Keratinocyte (primary cell): ENCODE measurements around the gene WFIKKN1. TPM values are rescaled to one million over a fixed set of nuclear protein-coding genes. Genes with fewer than 3 reads are reported as not detected.
A peak's percentile ranks its signal among the peaks of the same experiment; 100 is the strongest.

ENCODE experiments used
- DNase-seq: peaks from one replicate; pipeline ENCODE4 v3.0.0-alpha.2; 2011; ENCODE audit warnings: low read depth, missing footprints, low spot score
- FAIRE-seq: peaks from 2 replicates; lab custom pipeline; 2011; peaks lifted over from hg19 to GRCh38; lab: Jason Lieb, UNC
- H2AFZ ChIP-seq: 2 replicates; pipeline ENCODE4 v1.6.0; 2012; ENCODE audit warnings: low read length, control low read depth, inconsistent platforms; ENCODE audit not compliant: control insufficient read depth
- H3K27ac ChIP-seq: 2 replicates; pipeline ENCODE4 v1.5.1; 2011; ENCODE audit warnings: low read length; ENCODE audit not compliant: control insufficient read depth, insufficient read depth
- H3K27me3 ChIP-seq: 3 replicates; pipeline ENCODE4 v1.6.0; 2011; ENCODE audit warnings: low read length; ENCODE audit not compliant: control insufficient read depth, insufficient read depth; ENCODE audit errors: extremely low read depth
- H3K36me3 ChIP-seq, 2 experiments: 2 replicates in 1 of 2; 3 replicates in 1 of 2; pipeline ENCODE4 v1.5.1; 2011; ENCODE audit warnings: low read length in 2 of 2, mild to moderate bottlenecking in 1 of 2; ENCODE audit not compliant: control insufficient read depth in 2 of 2, insufficient read depth in 2 of 2; ENCODE audit errors: extremely low read depth in 1 of 2
- H3K4me1 ChIP-seq: 3 replicates; pipeline ENCODE4 v1.5.1; 2011; ENCODE audit warnings: low read length; ENCODE audit not compliant: control insufficient read depth, insufficient read depth; ENCODE audit errors: extremely low read depth
- H3K4me2 ChIP-seq: 3 replicates; pipeline ENCODE4 v1.6.0; 2011; ENCODE audit warnings: low read depth, low read length; ENCODE audit not compliant: control insufficient read depth, insufficient read depth; ENCODE audit errors: extremely low read depth
- H3K4me3 ChIP-seq, 3 experiments: fragments of 200-600 bp in 1 of 3; sonication (generic) in 1 of 3; 2 replicates in 2 of 3; 3 replicates in 1 of 3; pipeline ENCODE4 v1.5.1; 2011 to 2016; ENCODE audit warnings: low read length in 3 of 3, mild to moderate bottlenecking in 3 of 3, control low read depth in 2 of 3, inconsistent platforms in 1 of 3, low read depth in 1 of 3, mixed read lengths in 1 of 3, mixed run types in 1 of 3, moderate library complexity in 1 of 3; ENCODE audit not compliant: control insufficient read depth in 2 of 3, insufficient read depth in 2 of 3; ENCODE audit errors: extremely low read depth in 1 of 3
- H3K79me2 ChIP-seq: 2 replicates; pipeline ENCODE4 v1.6.0; 2012; ENCODE audit warnings: low read length; ENCODE audit not compliant: control insufficient read depth, insufficient read depth
- H3K9ac ChIP-seq: 3 replicates; pipeline ENCODE4 v1.6.0; 2011; ENCODE audit warnings: low read length; ENCODE audit not compliant: control insufficient read depth, insufficient read depth; ENCODE audit errors: extremely low read depth
- H3K9me1 ChIP-seq: 3 replicates; pipeline ENCODE4 v1.6.0; 2011; ENCODE audit warnings: low read length; ENCODE audit not compliant: control insufficient read depth, insufficient read depth; ENCODE audit errors: extremely low read depth
- H3K9me3 ChIP-seq: 2 replicates; pipeline ENCODE4 v1.5.1; 2012; ENCODE audit warnings: low read depth, low read length; ENCODE audit not compliant: control insufficient read depth
- H4K20me1 ChIP-seq: 3 replicates; pipeline ENCODE4 v1.6.0; 2011; ENCODE audit warnings: low read length; ENCODE audit not compliant: control insufficient read depth, insufficient read depth; ENCODE audit errors: extremely low read depth
- CTCF ChIP-seq, 3 experiments: IDR thresholded peaks in 1 of 3; conservative IDR thresholded peaks in 1 of 3; optimal IDR thresholded peaks in 1 of 3; 2 replicates in 2 of 3; 3 replicates in 1 of 3; pipeline versions ENCODE3 to v1.5.1; 2011; ENCODE audit warnings: low read length in 3 of 3, mild to moderate bottlenecking in 3 of 3, moderate library complexity in 2 of 3, control low read depth in 1 of 3, inconsistent platforms in 1 of 3; ENCODE audit not compliant: insufficient read depth in 2 of 3; ENCODE audit errors: extremely low read depth in 1 of 3
- EZH2 ChIP-seq: IDR thresholded peaks from one replicate; pipeline ENCODE4 v1.6.1; 2012; ENCODE audit warnings: inconsistent platforms, mild to moderate bottlenecking, low read length, moderate library complexity
- dilution Hi-C: fragments of 300-500 bp; cut with MboI; formaldehyde crosslinking; loops from one replicate; pipeline ENCODE4 v1.7.0; 2020; ENCODE audit warnings: low sequenced_read_pairs; ENCODE audit not compliant: extremely low pct_ligation_motif_present
- polyA plus RNA-seq, 5 experiments: library from polyadenylated mRNA; depleted of rRNA in 3 of 5; stranded (reverse) in 3 of 5; stranded (forward) in 1 of 5; unstranded in 1 of 5; fragments of >200 nt; gene quantifications; 1 replicate in 1 of 5; 2 replicates in 3 of 5; 3 replicates in 1 of 5; pipeline versions ENCODE4 v1.2.1 to v1.2.3, GENCODE V29; 2011 to 2012; ENCODE audit warnings: missing spikeins in 2 of 5, low read depth in 1 of 5, low replicate concordance in 1 of 5

Gene WFIKKN1
- polyA plus RNA-seq, 1 donor (not counting 4 experiments of a cell fraction or from before 2014, with no cell fraction given), result not detected

- Histone ChIP-seq H3K27ac (peak overlapping the region; percentile 90), H3K9me1 (no peaks in the 10 kb centered on the region), H2AFZ (peak overlapping the region; percentile 90), H3K27me3 (no peaks in the 10 kb centered on the region), H3K4me1 (peaks cover 8% of the 10 kb centered on the region), H3K9me3 (no peaks in the 10 kb centered on the region), H4K20me1 (no peaks in the 10 kb centered on the region), H3K9ac (peak overlapping the region; percentile 85), H3K4me2 (peak overlapping the region; percentile 85), H3K36me3 (peaks cover 2 to 10% of the 10 kb centered on the region in 2 experiments), H3K79me2 (peaks cover 8% of the 10 kb centered on the region), H3K4me3 (peak overlapping the region; percentile 74 to 85 (median 83))
- DNase-seq (no peak), FAIRE-seq (no peak)
- dilution Hi-C loops, result no loop called here
- TF ChIP-seq EZH2 (no peak), CTCF (optimal IDR thresholded peaks at IDR 0.05 in 1 of 3, IDR thresholded peaks at IDR 0.05 in 1 of 3, conservative IDR thresholded peaks at IDR 0.05 in 1 of 3; ENCODE audit: extremely low read depth in 1 of 3, insufficient read depth in 2 of 3, low read length in 3 of 3) (no peak)
Observed at GRCh38 chr16:635573-636205, 4.9 kb downstream of the WFIKKN1 start.

- no peaks in the 10 kb centered on the region for H3K9me1 ChIP-seq
- H3K9me3 ChIP-seq, result no peaks in the 10 kb centered on the region
- DNase-seq (peak; percentile 81), FAIRE-seq (peak; percentile 56)
- H3K36me3 ChIP-seq, result peaks cover 2 to 10% of the 10 kb centered on the region in 2 experiments
- peak within 1 kb of the TSS; percentile 85 for H3K9ac ChIP-seq
- peak within 1 kb of the TSS; percentile 74 to 85 (median 83) for H3K4me3 ChIP-seq
- H3K27me3 ChIP-seq, result no peaks in the 10 kb centered on the region
- dilution Hi-C loops, result no loop called here
- H4K20me1 ChIP-seq, result no peaks in the 10 kb centered on the region
- peak within 1 kb of the TSS; percentile 90 for H3K27ac ChIP-seq
- H3K4me1 ChIP-seq, result peaks cover 8% of the 10 kb centered on the region
- peak within 1 kb of the TSS; percentile 85 for H3K4me2 ChIP-seq
- H3K79me2 ChIP-seq, result peaks cover 8% of the 10 kb centered on the region
- H2AFZ ChIP-seq, result peak within 1 kb of the TSS; percentile 95
- TF ChIP-seq CTCF (optimal IDR thresholded peaks at IDR 0.05 in 1 of 3, IDR thresholded peaks at IDR 0.05 in 1 of 3, conservative IDR thresholded peaks at IDR 0.05 in 1 of 3; ENCODE audit: extremely low read depth in 1 of 3, insufficient read depth in 2 of 3, low read length in 3 of 3) (peak in 1 of 3 experiments; percentile 12), EZH2 (no peak)
Observed at GRCh38 chr16:636206-637080, 5.7 kb downstream of the WFIKKN1 start, which contains the start of gene METTL26. TSS of gene METTL26 (minus strand) at chr16:636305. CDS start at chr16:636290, 15 bp downstream.
